Osteoblast (primary cell): ENCODE results near the gene OR2A5. TPM values are rescaled to one million over a fixed set of nuclear protein-coding genes. Genes with fewer than 3 reads are reported as not detected.

Source experiments
- DNase-seq: peaks from one replicate; pipeline ENCODE4 v3.0.0; 2011; ENCODE audit warnings: low spot score, mixed read lengths; ENCODE audit not compliant: insufficient read length; ENCODE audit errors: missing footprints
- H2AFZ ChIP-seq: 2 replicates; pipeline ENCODE4 v1.6.0; 2011; ENCODE audit warnings: mild to moderate bottlenecking, low read length
- H3K27ac ChIP-seq: 2 replicates; pipeline ENCODE4 v1.5.1; 2011; ENCODE audit warnings: mild to moderate bottlenecking, low read depth, low read length, moderate library complexity
- H3K27me3 ChIP-seq: 2 replicates; pipeline ENCODE4 v1.6.0; 2012; ENCODE audit warnings: mild to moderate bottlenecking, control low read depth, inconsistent platforms, low read length, moderate library complexity; ENCODE audit not compliant: insufficient read depth
- H3K36me3 ChIP-seq: 2 replicates; pipeline ENCODE4 v1.5.1; 2011; ENCODE audit warnings: mild to moderate bottlenecking, low read length, control low read depth, moderate library complexity; ENCODE audit not compliant: insufficient read depth
- H3K4me1 ChIP-seq: 2 replicates; pipeline ENCODE4 v1.5.1; 2011; ENCODE audit warnings: mild to moderate bottlenecking, low read length, control low read depth, moderate library complexity; ENCODE audit not compliant: insufficient read depth
- H3K4me2 ChIP-seq: 2 replicates; pipeline ENCODE4 v1.6.0; 2011; ENCODE audit warnings: mild to moderate bottlenecking, low read length; ENCODE audit not compliant: insufficient read depth
- H3K4me3 ChIP-seq: fragments of 200-600 bp; sonication (generic); 3 replicates; pipeline ENCODE4 v1.5.1; 2012; ENCODE audit warnings: mild to moderate bottlenecking, low read length, inconsistent platforms; ENCODE audit not compliant: insufficient read depth
- H3K79me2 ChIP-seq: 2 replicates; pipeline ENCODE4 v1.6.0; 2012; ENCODE audit warnings: mild to moderate bottlenecking, low read length, control low read depth, inconsistent platforms; ENCODE audit not compliant: insufficient read depth
- H3K9me3 ChIP-seq: 2 replicates; pipeline ENCODE4 v1.5.1; 2011; ENCODE audit warnings: low read depth, low read length, control low read depth
- H4K20me1 ChIP-seq: 2 replicates; pipeline ENCODE4 v1.6.0; 2012; ENCODE audit warnings: mild to moderate bottlenecking, low read length, control low read depth; ENCODE audit not compliant: insufficient read depth
- CTCF ChIP-seq: IDR thresholded peaks from 2 replicates; pipeline ENCODE4 v1.5.1; 2011; ENCODE audit warnings: mild to moderate bottlenecking, low read depth, low read length, moderate library complexity; ENCODE audit errors: extremely low read depth
- small RNA-seq: library from RNA; depleted of rRNA; stranded (forward); fragments of <200 nt; gene quantifications from one replicate; pipeline ENCODE3, GENCODE V24; 2012
- total RNA-seq: library from RNA; depleted of rRNA; stranded (reverse); fragments of >200 nt; gene quantifications from 2 replicates; pipeline ENCODE4 v1.2.3, GENCODE V29; 2012

OR2A5 gene
- total RNA-seq, 1 donor = not detected

- no peak overlapping the region for H3K4me2 ChIP-seq
- no peaks in the 10 kb centered on the region for H4K20me1 ChIP-seq
- no peaks in the 10 kb centered on the region for H3K9me3 ChIP-seq
- no peaks in the 10 kb centered on the region for H3K27me3 ChIP-seq
- no peaks in the 10 kb centered on the region for H3K79me2 ChIP-seq
- no peak overlapping the region for H3K27ac ChIP-seq
- no peak overlapping the region for H2AFZ ChIP-seq
- H3K4me1 ChIP-seq = no peaks in the 10 kb centered on the region
- no peak overlapping the region for H3K4me3 ChIP-seq
- no peak for DNase-seq
- no peak for TF ChIP-seq CTCF
- H3K36me3 ChIP-seq = no peaks in the 10 kb centered on the region
Observed at GRCh38 chr7:144105211-144105610, 56.5 kb downstream of the OR2A5 start.

Small RNA genes within 50 kb of the gene (small RNA-seq; reads per million reads assigned to genes)
- not detected for gene OR2A41P

Other genes with a start within 250 kb of the OR2A5 start
- 57.2 and 77.1 TPM in 2 replicates for gene TCAF1, start 146.8 kb upstream of the OR2A5 start, total RNA-seq
- gene OR2F2, start 113.7 kb upstream of the OR2A5 start, total RNA-seq = not detected in 2 replicates
- 0.72 TPM in 1 of 2 replicates, not detected in the other for gene OR2F1, start 94.1 kb upstream of the OR2A5 start, total RNA-seq
- not detected in 2 replicates for gene OR6B1, start 48.6 kb upstream of the OR2A5 start, total RNA-seq
- not detected in 2 replicates for gene OR2A25, start 20.9 kb downstream of the OR2A5 start, total RNA-seq
- not detected in 2 replicates for gene OR2A12, start 37.3 kb downstream of the OR2A5 start, total RNA-seq
- gene OR2A2, start 60.6 kb downstream of the OR2A5 start, total RNA-seq = not detected in 2 replicates
- not detected in 2 replicates for gene OR2A14, start 74.2 kb downstream of the OR2A5 start, total RNA-seq
- gene CTAGE4, start 134.5 kb downstream of the OR2A5 start, total RNA-seq = 0.36 and 2.4 TPM in 2 replicates
- gene ARHGEF35, start 146.9 kb downstream of the OR2A5 start, total RNA-seq = 2.4 and 3.6 TPM in 2 replicates
- under 0.01 TPM in 1 of 2 replicates, not detected in the other for gene OR2A42, start 190.7 kb downstream of the OR2A5 start, total RNA-seq
- 1.1 and 2.7 TPM in 2 replicates for gene OR2A7, start 215.8 kb downstream of the OR2A5 start, total RNA-seq
- gene CTAGE8, start 220.3 kb downstream of the OR2A5 start, total RNA-seq = 1.4 and 2.4 TPM in 2 replicates